Panc1 (cell line): ENCODE results near the gene ASIC3. TPM values are rescaled to one million over a fixed set of nuclear protein-coding genes. Genes with fewer than 3 reads are reported as not detected.

Source experiments
- ATAC-seq: fragments of 200-7000 bp; cut with Tn5 transposase; 2 replicates; pipeline ENCODE4 v1.9.1; 2020; ENCODE audit warnings: mild to moderate bottlenecking, moderate library complexity
- BruUV-seq: library from RNA; stranded (reverse); fragments of 400-500 nt; replicated peaks from 2 replicates; lab custom pipeline; 2021; lab: Mats Ljungman, UMichigan
- CTCF ChIA-PET: fragments of 300-600 bp; sonication (Branson Sonifier 250); formaldehyde crosslinking; loops from one replicate; lab custom pipeline; 2022; ENCODE audit warnings: antibody characterized with exemption; lab: Charles Lee
- POLR2A ChIA-PET: fragments of 300-600 bp; sonication (Branson Sonifier 250); formaldehyde crosslinking; loops from one replicate; lab custom pipeline; 2022; ENCODE audit warnings: antibody characterized with exemption; lab: Charles Lee
- DNase-seq: peaks from one replicate; pipeline ENCODE4 v3.0.0-alpha.2; 2010; ENCODE audit warnings: low read depth, low spot score
- H3K27ac ChIP-seq: 2 replicates; pipeline ENCODE4 v1.5.1; 2011; ENCODE audit warnings: mild to moderate bottlenecking, low read length, inconsistent platforms
- H3K27me3 ChIP-seq: fragments of 200-500 bp; sonication (Bioruptor generic); 2 replicates; pipeline ENCODE4 v1.6.0; 2014; ENCODE audit warnings: low read length, inconsistent platforms; ENCODE audit not compliant: control insufficient read depth, insufficient read depth
- H3K36me3 ChIP-seq: fragments of 200-500 bp; sonication (Bioruptor generic); 2 replicates; pipeline ENCODE4 v1.5.1; 2014; ENCODE audit warnings: inconsistent platforms, mild to moderate bottlenecking, low read length, moderate library complexity; ENCODE audit not compliant: control insufficient read depth, insufficient read depth
- H3K4me1 ChIP-seq: 2 replicates; pipeline ENCODE4 v1.5.1; 2011; ENCODE audit warnings: inconsistent platforms, mild to moderate bottlenecking, low read length, moderate library complexity; ENCODE audit not compliant: control insufficient read depth, insufficient read depth
- H3K4me3 ChIP-seq, 2 experiments: 2 replicates each; pipeline ENCODE4 v1.5.1; 2011 to 2012; ENCODE audit warnings: low read depth in 2 of 2, low read length in 2 of 2, mild to moderate bottlenecking in 2 of 2, inconsistent platforms in 1 of 2, moderate library complexity in 1 of 2
- H3K9me3 ChIP-seq: fragments of 200-500 bp; sonication (Bioruptor generic); 2 replicates; pipeline ENCODE4 v1.5.1; 2014; ENCODE audit warnings: low read depth, mild to moderate bottlenecking, inconsistent platforms, low read length, moderate library complexity; ENCODE audit not compliant: control insufficient read depth, insufficient read depth
- CTCF ChIP-seq: fragments of 450-650 bp; IDR thresholded peaks from 2 replicates; pipeline ENCODE4 v1.5.1; 2017; ENCODE audit warnings: mild to moderate bottlenecking
- POLR2AphosphoS5 ChIP-seq: IDR thresholded peaks from 2 replicates; pipeline ENCODE4 v1.6.1; 2012; ENCODE audit warnings: mild to moderate bottlenecking, low read depth, low read length, moderate library complexity
- REST ChIP-seq, 2 experiments: IDR thresholded peaks; 2 replicates each; pipeline ENCODE4 v1.6.1; 2011 to 2012; ENCODE audit warnings: low read depth in 2 of 2, control low read depth in 1 of 2, low read length in 1 of 2, mild to moderate bottlenecking in 1 of 2, moderate library complexity in 1 of 2; ENCODE audit not compliant: insufficient read depth in 1 of 2
- SIN3A ChIP-seq: IDR thresholded peaks from 2 replicates; pipeline ENCODE4 v1.6.1; 2012; ENCODE audit warnings: low read depth, mild to moderate bottlenecking, low read length, moderate library complexity, borderline replicate concordance; ENCODE audit not compliant: insufficient read depth
- TCF7L2 ChIP-seq: IDR thresholded peaks from 2 replicates; pipeline ENCODE4 v1.6.1; 2011; ENCODE audit warnings: mild to moderate bottlenecking, low read depth, low read length, inconsistent platforms
- in situ Hi-C: cut with HindIII; loops from 2 replicates; pipeline ENCODE4 v1.10.0; 2016; ENCODE audit warnings: low sequenced_read_pairs, low pct_unique_long_range_greater_than_20kb
- intact Hi-C: fragments of 100-400 bp; cut with micrococcal nuclease; formaldehyde crosslinking; loops from one replicate; pipeline ENCODE4 v1.10.0; 2022; ENCODE audit not compliant: unreplicated experiment
- total RNA-seq: library from RNA; stranded (reverse); gene quantifications from one replicate; pipeline ENCODE4 v1.2.1, GENCODE V29; 2021; ENCODE audit not compliant: unreplicated experiment

Gene ASIC3
- total RNA-seq, 1 experiment from 2014 or later: 1.3 TPM

GRCh38 chr7:151101621-151102396, 53.5 kb downstream of the ASIC3 start:
- TF ChIP-seq CTCF (no peak), POLR2AphosphoS5 (no peak), SIN3A (no peak), REST (IDR thresholded peaks at IDR 0.05; ENCODE audit: insufficient read depth in 1 of 2, low read depth in 2 of 2, low read length in 1 of 2) (no peak), TCF7L2 (no peak)
- no peaks in the 10 kb centered on the region for H3K9me3 ChIP-seq
- no peaks in the 10 kb centered on the region for H3K4me1 ChIP-seq
- H3K36me3 ChIP-seq: no peaks in the 10 kb centered on the region
- no peak overlapping the region for H3K4me3 ChIP-seq
- H3K27ac ChIP-seq: no peak overlapping the region
- ChIA-PET POLR2A (no interaction called here), CTCF (no interaction called here)
- ATAC-seq: no peak
- intact Hi-C loops: no loop called here
- no peak for DNase-seq
- in situ Hi-C loops: no loop called here
- BruUV-seq: no TSS peak
- no peaks in the 10 kb centered on the region for H3K27me3 ChIP-seq

Other genes with a start within 250 kb of the ASIC3 start
- 0.31 TPM for gene TMEM176B, start 248.2 kb upstream of the ASIC3 start, total RNA-seq
- 0.39 TPM for gene TMEM176A, start 247.8 kb upstream of the ASIC3 start, total RNA-seq
- gene AOC1, start 196.0 kb upstream of the ASIC3 start, total RNA-seq: 0.15 TPM
- 1.8 TPM for gene KCNH2, start 70.2 kb upstream of the ASIC3 start, total RNA-seq
- 3.1 TPM for gene NOS3, start 57.5 kb upstream of the ASIC3 start, total RNA-seq
- gene ATG9B, start 24.0 kb upstream of the ASIC3 start, total RNA-seq: 0.98 TPM
- 49.8 TPM for gene ABCB8, start 20.1 kb upstream of the ASIC3 start, total RNA-seq
- gene CDK5, start 9.4 kb downstream of the ASIC3 start, total RNA-seq: 25.6 TPM
- gene SLC4A2, start 11.1 kb downstream of the ASIC3 start, total RNA-seq: 580 TPM
- gene FASTK, start 32.3 kb downstream of the ASIC3 start, total RNA-seq: 95.0 TPM
- gene TMUB1, start 35.0 kb downstream of the ASIC3 start, total RNA-seq: 112 TPM
- gene AGAP3, start 37.9 kb downstream of the ASIC3 start, total RNA-seq: 103 TPM
- gene GBX1, start 119.2 kb downstream of the ASIC3 start, total RNA-seq: not detected
- not detected for gene ASB10, start 138.7 kb downstream of the ASIC3 start, total RNA-seq
- gene H2BK1, start 162.0 kb downstream of the ASIC3 start, total RNA-seq: not detected
- 64.4 TPM for gene ABCF2, start 178.7 kb downstream of the ASIC3 start, total RNA-seq
- 44.9 TPM for gene CHPF2, start 184.0 kb downstream of the ASIC3 start, total RNA-seq
- gene SMARCD3, start 200.2 kb downstream of the ASIC3 start, total RNA-seq: 27.8 TPM